Measurements from ENCODE around the gene ST6GALNAC6.

ST6GALNAC6 gene, protein sequence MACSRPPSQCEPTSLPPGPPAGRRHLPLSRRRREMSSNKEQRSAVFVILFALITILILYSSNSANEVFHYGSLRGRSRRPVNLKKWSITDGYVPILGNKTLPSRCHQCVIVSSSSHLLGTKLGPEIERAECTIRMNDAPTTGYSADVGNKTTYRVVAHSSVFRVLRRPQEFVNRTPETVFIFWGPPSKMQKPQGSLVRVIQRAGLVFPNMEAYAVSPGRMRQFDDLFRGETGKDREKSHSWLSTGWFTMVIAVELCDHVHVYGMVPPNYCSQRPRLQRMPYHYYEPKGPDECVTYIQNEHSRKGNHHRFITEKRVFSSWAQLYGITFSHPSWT

DNA sequence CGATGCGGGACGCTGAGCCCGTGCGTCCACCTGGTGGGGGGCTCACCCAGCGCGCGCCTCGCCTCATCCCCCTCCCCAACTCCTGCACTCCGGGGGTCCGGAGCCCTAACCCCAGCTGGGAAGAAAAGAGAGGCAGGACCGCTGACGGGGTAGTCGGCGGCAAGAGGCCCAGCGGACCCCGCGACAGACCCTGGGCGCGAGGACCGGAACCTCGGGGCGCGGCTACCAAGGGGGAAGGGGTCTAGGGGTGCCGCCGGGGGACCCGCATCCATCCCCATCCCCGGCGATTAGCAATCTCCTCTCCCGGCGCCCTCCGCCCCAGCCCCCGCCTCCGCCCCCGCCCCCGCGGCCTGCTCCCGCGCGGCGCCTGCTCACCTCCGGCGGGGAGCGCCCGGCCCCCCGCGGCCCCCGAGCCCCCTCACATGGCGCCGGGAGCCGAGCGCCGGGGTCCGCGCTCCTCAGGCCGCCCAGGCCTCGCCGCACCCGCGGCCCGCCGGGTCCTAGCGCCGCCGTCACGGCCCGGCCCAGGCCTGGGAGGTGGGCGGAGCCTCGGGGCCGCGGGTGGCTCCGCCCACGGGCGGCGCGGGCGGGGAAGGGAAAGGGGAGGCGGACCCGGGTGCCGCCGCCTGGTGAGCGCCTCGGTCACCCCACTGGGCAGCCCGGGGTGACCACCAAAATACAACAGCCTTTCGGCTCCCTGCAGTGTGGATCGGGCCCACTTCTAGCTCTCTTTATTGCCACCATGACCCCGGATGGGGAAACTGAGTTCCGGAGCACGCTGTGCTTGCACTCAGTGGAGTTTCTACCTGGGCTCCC lies at the start of gene ST6GALNAC6:
Gene ST6GALNAC6 (minus strand): TSS at position 476 of the 816 bp plus-strand sequence. CDS start 1,622 bp downstream, outside the sequence.
- no peak for DNase-seq (ENCODE audit: low read depth, low spot score)

- no peak for DNase-seq (ENCODE audit: low read depth, low spot score)
Observed at GRCh38 chr9:127947841-127948710, 48.7 kb upstream of the ST6GALNAC6 start.

- DNase-seq (ENCODE audit: low read depth, low spot score), result no peak
Observed at GRCh38 chr9:127946728-127947127, 47.3 kb upstream of the ST6GALNAC6 start.

DNA sequence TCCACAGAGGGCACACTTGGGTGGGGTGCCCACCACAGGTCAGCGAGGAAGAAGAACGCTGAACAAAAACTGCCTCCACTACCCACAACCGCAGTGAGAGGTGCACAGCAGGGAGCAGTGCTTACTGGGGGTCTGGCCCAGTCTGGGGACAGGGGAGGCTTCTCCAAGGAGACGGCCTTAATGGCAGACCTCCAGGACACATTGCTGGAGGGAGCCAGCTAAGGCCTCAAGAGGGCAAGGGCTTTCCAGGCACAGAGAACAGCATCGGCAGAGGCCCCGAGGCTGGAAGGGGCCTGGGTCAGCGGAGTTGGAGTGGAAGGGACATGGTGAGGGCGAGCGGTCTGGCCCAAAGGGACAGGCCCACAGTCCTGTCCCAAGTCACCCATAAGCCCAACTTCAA lies 46.5 kb upstream of the ST6GALNAC6 start:
- no peak for DNase-seq (ENCODE audit: low read depth, low spot score)

- DNase-seq (ENCODE audit: low read depth, low spot score), result no peak
Observed at GRCh38 chr9:127945338-127945737, 45.9 kb upstream of the ST6GALNAC6 start.

- DNase-seq (ENCODE audit: low read depth, low spot score), result no peak
Observed at GRCh38 chr9:127944586-127945218, 45.3 kb upstream of the ST6GALNAC6 start.

DNA sequence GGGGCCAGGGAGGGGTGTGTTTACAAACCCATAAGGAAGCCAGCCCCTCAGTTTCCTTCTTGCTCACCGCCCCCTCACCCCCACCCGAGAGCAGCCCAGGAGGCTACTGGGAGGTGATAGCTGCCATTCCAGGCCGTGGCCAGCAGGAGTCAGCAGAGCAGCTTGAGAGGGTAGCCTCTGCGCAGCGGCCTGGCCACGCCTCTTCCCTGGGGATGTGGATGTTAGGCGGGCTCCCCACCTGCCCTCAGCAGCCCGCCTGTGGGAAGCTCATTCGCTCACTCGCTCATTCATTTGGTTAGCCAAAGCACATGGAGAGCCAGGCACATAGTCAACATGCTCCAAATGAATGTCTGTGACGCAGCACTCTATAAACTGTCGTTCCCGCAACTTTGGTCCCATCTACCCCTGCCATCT lies 44.3 kb upstream of the ST6GALNAC6 start:
- DNase-seq (ENCODE audit: low read depth, low spot score), result peak; percentile 90

DNA sequence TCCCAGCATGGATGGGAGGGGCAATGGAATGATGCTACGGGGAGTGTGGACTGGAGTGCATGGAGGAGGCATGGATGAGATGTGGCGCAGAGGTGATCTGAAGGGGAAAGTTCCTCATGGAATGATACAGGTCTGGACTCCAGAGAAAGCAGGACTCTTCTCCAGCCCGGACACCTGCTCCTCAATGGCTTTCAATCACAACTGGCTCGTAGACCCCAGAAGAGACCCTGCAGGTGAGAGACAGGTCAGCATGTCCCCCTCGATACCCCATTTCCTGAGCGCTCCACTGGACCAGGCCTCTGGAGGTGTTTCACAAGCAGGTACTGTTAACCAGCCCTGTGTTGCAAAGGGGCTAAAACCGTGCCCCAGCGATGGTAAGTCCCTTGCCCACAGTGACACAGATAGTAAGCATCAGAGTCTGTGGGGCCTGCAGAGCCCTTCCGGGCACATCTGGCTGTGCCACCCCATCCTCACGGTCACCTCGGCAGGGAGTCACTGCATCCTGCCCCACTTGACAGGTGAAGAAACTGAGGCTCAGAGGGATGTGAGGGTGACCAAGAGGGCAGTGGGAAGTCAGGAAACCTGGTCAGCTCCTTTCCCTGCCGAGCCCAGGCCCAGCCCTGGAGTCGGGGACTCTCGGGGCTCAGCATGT lies 43.7 kb upstream of the ST6GALNAC6 start:
- no peak for DNase-seq (ENCODE audit: low read depth, low spot score)

DNA sequence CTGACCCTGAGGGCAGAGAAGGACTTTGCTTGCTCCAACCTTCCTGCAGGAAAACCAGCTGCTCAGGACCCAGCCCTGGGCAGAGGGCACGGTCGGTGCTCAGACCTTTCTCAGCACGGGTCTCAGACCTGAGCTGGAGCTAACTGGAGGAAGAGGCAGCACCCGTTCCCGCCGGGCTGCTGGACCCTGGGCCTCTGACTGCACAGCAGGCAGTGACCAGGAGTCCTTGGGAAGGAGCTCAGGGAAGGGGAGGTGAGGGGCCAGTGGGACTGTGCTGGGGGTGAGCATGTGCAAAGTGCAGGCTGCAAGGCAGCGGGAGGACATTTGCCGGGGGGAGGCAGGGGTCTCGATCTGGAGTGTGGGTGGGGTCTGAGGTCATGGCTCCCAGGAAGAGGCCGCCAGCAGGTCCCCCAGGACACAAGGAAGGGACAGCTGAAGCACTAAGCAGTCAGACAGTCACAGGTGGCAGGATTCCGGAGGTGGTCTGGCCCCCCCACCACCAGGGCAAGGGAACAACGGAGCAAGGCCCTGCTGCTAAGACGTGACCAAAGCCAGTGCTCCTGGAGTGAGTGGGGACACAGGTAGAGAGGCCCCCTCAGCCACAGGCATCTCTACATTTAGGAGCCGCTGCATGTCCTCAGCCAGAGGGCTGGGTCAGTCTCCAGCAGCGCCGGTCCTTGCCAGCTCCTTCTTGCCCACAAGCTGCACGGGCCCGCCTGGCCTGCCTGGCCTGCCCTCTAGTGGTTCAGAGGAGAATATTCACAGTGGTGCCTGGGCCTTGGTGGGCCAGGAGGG lies 43.0 kb upstream of the ST6GALNAC6 start:
- DNase-seq (ENCODE audit: low read depth, low spot score), result peak; percentile 81

DNA sequence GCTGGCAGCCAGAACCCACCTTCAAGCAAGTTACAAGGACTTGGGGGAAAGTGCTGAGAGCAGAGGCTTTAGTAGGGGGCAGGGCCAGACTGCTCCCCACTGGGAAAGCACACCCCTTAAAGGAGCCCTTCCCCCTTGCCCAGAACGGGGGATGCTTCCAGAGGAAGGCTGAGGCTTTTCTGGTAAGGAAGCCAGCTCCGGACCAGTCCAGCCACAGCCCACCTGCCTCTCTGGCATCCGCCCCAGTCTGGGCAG lies 42.5 kb upstream of the ST6GALNAC6 start:
- no peak for DNase-seq (ENCODE audit: low read depth, low spot score)

- no peak for DNase-seq (ENCODE audit: low read depth, low spot score)
Observed at GRCh38 chr9:127941062-127941960, 41.9 kb upstream of the ST6GALNAC6 start.

- no peak for DNase-seq (ENCODE audit: low read depth, low spot score)
Observed at GRCh38 chr9:127940593-127940992, 41.2 kb upstream of the ST6GALNAC6 start.

- DNase-seq (ENCODE audit: low read depth, low spot score), result peak; percentile 75
Observed at GRCh38 chr9:127938298-127938690, 38.9 kb upstream of the ST6GALNAC6 start.

GRCh38 chr9:127937388-127938297 lies 38.2 kb upstream of the ST6GALNAC6 start, which contains the start of gene DPM2:
Gene DPM2, minus strand, starts transcription at chr9:127937854. Its CDS starts 34 bp downstream, at chr9:127937820.
- peak; percentile 90 for DNase-seq (ENCODE audit: low read depth, low spot score)

DNA sequence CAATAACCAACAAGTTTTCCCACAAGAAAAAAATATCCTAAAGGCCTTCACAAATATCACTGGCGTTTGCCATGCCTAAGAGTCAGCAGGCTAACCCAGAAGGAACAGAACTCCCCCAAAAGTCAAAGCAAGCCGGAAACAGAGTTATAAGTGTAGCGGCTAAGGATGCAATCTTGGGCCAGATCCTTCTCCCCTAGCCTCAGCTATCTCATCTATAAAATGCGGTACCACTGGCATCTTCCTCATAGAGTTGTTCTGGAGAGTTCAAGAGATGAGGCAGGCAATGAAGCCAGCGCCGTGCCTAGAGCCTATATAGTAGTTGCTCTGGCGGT lies 37.6 kb upstream of the ST6GALNAC6 start:
- no peak for DNase-seq (ENCODE audit: low read depth, low spot score)

GRCh38 chr9:127936347-127936852 lies 37.0 kb upstream of the ST6GALNAC6 start:
- DNase-seq (ENCODE audit: low read depth, low spot score), result no peak

GRCh38 chr9:127935765-127936221 lies 36.4 kb upstream of the ST6GALNAC6 start:
- DNase-seq (ENCODE audit: low read depth, low spot score), result no peak

DNA sequence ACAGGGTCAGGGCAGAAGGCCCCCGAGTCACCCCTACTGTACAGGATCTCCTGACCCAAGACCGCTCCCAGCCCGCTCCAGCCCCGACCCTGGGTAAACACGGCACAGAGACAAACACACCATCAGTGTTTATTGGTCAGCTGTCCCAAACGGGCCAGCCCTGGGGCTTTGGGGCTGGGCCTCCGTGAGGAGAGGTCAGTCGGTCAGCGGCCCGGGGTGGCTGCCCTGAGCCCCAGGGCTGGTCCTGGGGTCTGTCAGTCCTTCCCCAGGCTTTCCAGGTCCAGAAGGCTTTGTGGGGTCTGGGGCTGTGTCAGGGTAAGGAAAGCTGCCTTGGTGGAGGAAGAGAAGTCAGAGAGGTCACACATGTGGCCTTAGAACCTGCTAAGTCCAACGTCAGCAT lies 35.6 kb upstream of the ST6GALNAC6 start:
- no peak for DNase-seq (ENCODE audit: low read depth, low spot score)

Measured in ELF-1 (cell line).